Fibroblast of pulmonary artery (primary cell): ENCODE results near the gene PTPRJ.

Experiments
- DNase-seq: peaks from one replicate; pipeline ENCODE4 v3.0.0-alpha.2; 2010; ENCODE audit warnings: low read depth
- H3K4me3 ChIP-seq: replicated peaks from 2 replicates; pipeline ENCODE4 v1.5.1; 2011; ENCODE audit warnings: low read depth, mild to moderate bottlenecking, control low read depth, low read length, moderate library complexity
- CTCF ChIP-seq: IDR thresholded peaks from 2 replicates; pipeline ENCODE4 v1.5.1; 2011; ENCODE audit warnings: mild to moderate bottlenecking, control low read depth, low read length, inconsistent platforms; ENCODE audit errors: missing control alignments

PTPRJ gene

GRCh38 chr11:48066881-48067800, 86.8 kb downstream of the PTPRJ start:
- H3K4me3 ChIP-seq, result no peak overlapping the region
- DNase-seq, result no peak
- TF ChIP-seq CTCF, result no peak

- H3K4me3 ChIP-seq, result no peak overlapping the region
- no peak for DNase-seq
Observed at GRCh38 chr11:48073031-48073861, 92.9 kb downstream of the PTPRJ start.

GRCh38 chr11:48074425-48075181, 94.2 kb downstream of the PTPRJ start:
- no peak overlapping the region for H3K4me3 ChIP-seq
- no peak for DNase-seq
- no peak for TF ChIP-seq CTCF

More at GRCh38 chr11:48073031-48073861, 92.9 kb downstream of the PTPRJ start:
- no peak for TF ChIP-seq CTCF

- no peak overlapping the region for H3K4me3 ChIP-seq
- no peak for TF ChIP-seq CTCF
- no peak for DNase-seq
Observed at GRCh38 chr11:48075637-48076036, 95.3 kb downstream of the PTPRJ start.

GRCh38 chr11:48077251-48077650, 96.9 kb downstream of the PTPRJ start:
- no peak for TF ChIP-seq CTCF
- DNase-seq, result no peak
- no peak overlapping the region for H3K4me3 ChIP-seq

- peak; percentile 50 for DNase-seq
- no peak overlapping the region for H3K4me3 ChIP-seq
- TF ChIP-seq CTCF, result no peak
Observed at GRCh38 chr11:48078689-48079088, 98.3 kb downstream of the PTPRJ start.
